PC-9 (cell line): Measurements from ENCODE around the gene R3HDML.

Source experiments
- CTCF ChIP-seq: fragments of 200-600 bp; sonication (generic); conservative IDR thresholded peaks from 2 replicates; pipeline ENCODE4 v1.6.1; 2017; ENCODE audit warnings: mixed run types, antibody characterized with exemption, mild to moderate bottlenecking, moderate library complexity
- EZH2 ChIP-seq: fragments of 200-600 bp; sonication (generic); IDR thresholded peaks from 2 replicates; pipeline ENCODE4 v1.8.0; 2017; ENCODE audit warnings: antibody characterized with exemption, low read depth

DNA sequence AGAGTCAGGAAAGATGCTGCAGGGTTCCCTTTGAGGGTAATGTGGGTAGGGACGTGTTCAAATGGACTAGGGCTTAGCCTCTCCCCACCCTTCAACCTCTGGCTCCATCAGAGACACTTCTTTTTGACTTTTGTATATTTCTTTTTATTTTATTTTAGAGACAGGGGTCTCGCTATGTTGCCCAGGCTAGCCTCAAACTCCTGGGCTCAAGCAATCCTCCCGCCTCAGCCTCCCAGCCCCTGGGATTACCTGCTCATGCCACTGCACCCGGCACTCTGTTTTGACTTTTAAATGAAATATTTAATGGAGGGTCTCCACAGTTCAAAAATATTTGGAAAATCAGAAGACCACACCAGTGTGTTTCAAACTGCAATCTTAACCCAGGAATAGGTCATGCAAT, 27.2 kb downstream of the R3HDML start:
- no peak for TF ChIP-seq CTCF
- TF ChIP-seq EZH2, result no peak
